Measurements from ENCODE around the gene TCHP. TPM values are rescaled to one million over a fixed set of nuclear protein-coding genes. Genes with fewer than 3 reads are reported as not detected.
A peak's percentile ranks its signal among the peaks of the same experiment; 100 is the strongest.

The TCHP gene
- total RNA-seq, 1 experiment from 2014 or later, result 13.3 TPM

DNA sequence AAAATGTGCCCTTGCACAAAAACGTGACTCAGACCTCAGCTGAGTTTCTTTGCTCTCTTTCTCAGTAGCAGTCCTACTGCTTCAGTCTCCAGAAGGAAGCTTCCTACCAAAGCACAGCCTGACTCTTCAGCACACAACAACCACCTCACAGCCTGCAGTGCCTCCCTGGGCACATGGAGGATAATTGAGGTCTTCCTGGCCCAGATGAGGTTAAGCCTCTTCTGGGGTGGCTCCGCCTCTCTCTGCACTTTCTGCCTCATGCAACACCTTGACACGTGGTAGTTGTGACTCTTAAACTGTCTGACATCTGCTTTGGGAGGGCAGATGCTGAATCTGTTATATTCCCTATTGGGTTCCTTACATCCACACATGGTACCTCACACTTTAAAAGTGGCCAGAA, 62.3 kb downstream of the TCHP start:
- Histone ChIP-seq H3K4me1 (ENCODE audit: insufficient read depth, low read length) (no peaks in the 10 kb centered on the region), H3T11ph (ENCODE audit: low read length) (no peak overlapping the region), H4K5ac (ENCODE audit: insufficient read length, low read depth, low read length) (no peak overlapping the region), H3K4me2 (ENCODE audit: insufficient read depth, insufficient read length, low read length) (no peak overlapping the region), H3K18ac (ENCODE audit: insufficient read length, low read depth, low read length) (no peak overlapping the region), H3K4ac (ENCODE audit: low read depth, low read length) (no peak overlapping the region), H4K20me1 (ENCODE audit: control insufficient read depth, insufficient read depth, insufficient read length) (no peaks in the 10 kb centered on the region), H2BK15ac (ENCODE audit: low read depth, low read length) (no peak overlapping the region), H4K8ac (replicated peaks; ENCODE audit: insufficient read length, low read depth, low read length) (no peak overlapping the region), H3K79me1 (ENCODE audit: insufficient read depth, low read depth, low read length, poor library complexity, severe bottlenecking) (no peaks in the 10 kb centered on the region), H4K91ac (ENCODE audit: insufficient read length, low read depth, low read length) (no peak overlapping the region), H2AFZ (ENCODE audit: low read length) (no peak overlapping the region), H2BK120ac (ENCODE audit: low read depth, low read length, poor library complexity, severe bottlenecking) (no peak overlapping the region), H3K79me2 (ENCODE audit: insufficient read depth, low read length) (no peaks in the 10 kb centered on the region), H2BK5ac (ENCODE audit: insufficient read length, low read length) (no peak overlapping the region), H3K14ac (ENCODE audit: insufficient read depth, low read length) (no peak overlapping the region), H2AK5ac (ENCODE audit: insufficient read length, low read length) (no peak overlapping the region), H3K27me3 (ENCODE audit: insufficient read depth, low read length) (no peaks in the 10 kb centered on the region), H2BK20ac (ENCODE audit: low read depth, low read length, poor library complexity, severe bottlenecking) (no peak overlapping the region), H2BK12ac (ENCODE audit: insufficient read length, low read depth, low read length) (no peak overlapping the region), H3K27ac (ENCODE audit: insufficient read length, low read depth, low read length) (no peak overlapping the region), H3K23me2 (ENCODE audit: insufficient read length, low read depth, low read length, poor library complexity, severe bottlenecking) (no peaks in the 10 kb centered on the region), H3K9ac (ENCODE audit: extremely low read depth, insufficient read length, low read length) (no peak overlapping the region), H3K9me3 (ENCODE audit: control insufficient read depth, low read depth, low read length) (no peaks in the 10 kb centered on the region), H3K56ac (ENCODE audit: insufficient read length, low read depth, low read length) (no peak overlapping the region), H3K23ac (ENCODE audit: insufficient read length, low read depth, low read length) (no peak overlapping the region)
- no peaks in the 10 kb centered on the region for H3K9me3 Mint-ChIP-seq
- WGBS (ENCODE audit: extremely low coverage, insufficient read length, low lambda C conversion rate), result no CpG with 5 or more reads among the region's 3 CpGs
- H3K4me3 Mint-ChIP-seq, result no peak overlapping the region
- TF ChIP-seq, protein P1, sequence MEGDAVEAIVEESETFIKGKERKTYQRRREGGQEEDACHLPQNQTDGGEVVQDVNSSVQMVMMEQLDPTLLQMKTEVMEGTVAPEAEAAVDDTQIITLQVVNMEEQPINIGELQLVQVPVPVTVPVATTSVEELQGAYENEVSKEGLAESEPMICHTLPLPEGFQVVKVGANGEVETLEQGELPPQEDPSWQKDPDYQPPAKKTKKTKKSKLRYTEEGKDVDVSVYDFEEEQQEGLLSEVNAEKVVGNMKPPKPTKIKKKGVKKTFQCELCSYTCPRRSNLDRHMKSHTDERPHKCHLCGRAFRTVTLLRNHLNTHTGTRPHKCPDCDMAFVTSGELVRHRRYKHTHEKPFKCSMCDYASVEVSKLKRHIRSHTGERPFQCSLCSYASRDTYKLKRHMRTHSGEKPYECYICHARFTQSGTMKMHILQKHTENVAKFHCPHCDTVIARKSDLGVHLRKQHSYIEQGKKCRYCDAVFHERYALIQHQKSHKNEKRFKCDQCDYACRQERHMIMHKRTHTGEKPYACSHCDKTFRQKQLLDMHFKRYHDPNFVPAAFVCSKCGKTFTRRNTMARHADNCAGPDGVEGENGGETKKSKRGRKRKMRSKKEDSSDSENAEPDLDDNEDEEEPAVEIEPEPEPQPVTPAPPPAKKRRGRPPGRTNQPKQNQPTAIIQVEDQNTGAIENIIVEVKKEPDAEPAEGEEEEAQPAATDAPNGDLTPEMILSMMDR (conservative IDR thresholded peaks at IDR 0.05), result no peak
- no peaks in the 10 kb centered on the region for H3K27me3 Mint-ChIP-seq (ENCODE audit: low read depth)
- no peak overlapping the region for H3K27ac Mint-ChIP-seq
- DNase-seq, result peak; percentile 38
- no peaks in the 10 kb centered on the region for H3K4me1 Mint-ChIP-seq
- peaks cover 4 to 42% (median 18%) of the 10 kb centered on the region in 3 experiments; a peak in 5 of 7 replicates for H3K36me3 Mint-ChIP-seq (ENCODE audit: insufficient read depth in 1 of 3, low read depth in 3 of 3)

All from H9 (cell line).